HFF-Myc (cell line): ENCODE data around the gene CDK4.

Source experiments
- DNase-seq: peaks from one replicate; pipeline ENCODE4 v3.0.0-alpha.2; 2011; ENCODE audit warnings: low read depth; ENCODE audit errors: extremely low read depth
- H3K4me3 ChIP-seq: replicated peaks from 2 replicates; pipeline ENCODE4 v1.5.1; 2011; ENCODE audit warnings: low read depth, mild to moderate bottlenecking, control low read depth, low read length
- TF ChIP-seq, protein P1 (sequence below): IDR thresholded peaks from 2 replicates; pipeline ENCODE4 v1.5.1; 2012; ENCODE audit warnings: mild to moderate bottlenecking, low read depth, low read length, control low read depth; ENCODE audit errors: missing control alignments

CDK4 gene

DNA sequence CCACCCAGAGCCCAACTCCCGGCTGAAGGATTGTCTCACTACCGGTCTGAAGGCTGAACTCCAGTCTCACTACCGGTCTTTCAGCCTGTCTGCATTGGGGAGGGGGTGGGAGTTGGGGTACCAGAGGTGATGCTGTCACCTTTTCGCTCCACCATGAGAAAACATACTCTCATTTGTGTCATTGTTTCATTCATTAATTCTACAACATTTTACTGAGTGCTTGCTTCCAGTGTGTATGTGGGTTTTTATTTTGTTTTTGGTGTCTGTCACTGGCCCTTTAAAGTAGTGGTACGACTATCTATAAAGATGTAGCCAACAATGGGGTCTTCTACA lies 524 bp upstream of the CDK4 start:
- DNase-seq: no peak
- TF ChIP-seq, protein P1, sequence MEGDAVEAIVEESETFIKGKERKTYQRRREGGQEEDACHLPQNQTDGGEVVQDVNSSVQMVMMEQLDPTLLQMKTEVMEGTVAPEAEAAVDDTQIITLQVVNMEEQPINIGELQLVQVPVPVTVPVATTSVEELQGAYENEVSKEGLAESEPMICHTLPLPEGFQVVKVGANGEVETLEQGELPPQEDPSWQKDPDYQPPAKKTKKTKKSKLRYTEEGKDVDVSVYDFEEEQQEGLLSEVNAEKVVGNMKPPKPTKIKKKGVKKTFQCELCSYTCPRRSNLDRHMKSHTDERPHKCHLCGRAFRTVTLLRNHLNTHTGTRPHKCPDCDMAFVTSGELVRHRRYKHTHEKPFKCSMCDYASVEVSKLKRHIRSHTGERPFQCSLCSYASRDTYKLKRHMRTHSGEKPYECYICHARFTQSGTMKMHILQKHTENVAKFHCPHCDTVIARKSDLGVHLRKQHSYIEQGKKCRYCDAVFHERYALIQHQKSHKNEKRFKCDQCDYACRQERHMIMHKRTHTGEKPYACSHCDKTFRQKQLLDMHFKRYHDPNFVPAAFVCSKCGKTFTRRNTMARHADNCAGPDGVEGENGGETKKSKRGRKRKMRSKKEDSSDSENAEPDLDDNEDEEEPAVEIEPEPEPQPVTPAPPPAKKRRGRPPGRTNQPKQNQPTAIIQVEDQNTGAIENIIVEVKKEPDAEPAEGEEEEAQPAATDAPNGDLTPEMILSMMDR: no peak
- peak overlapping the region; percentile 17 for H3K4me3 ChIP-seq

GRCh38 chr12:57751432-57751787 lies 700 bp downstream of the CDK4 start:
- DNase-seq: no peak
- peak overlapping the region; percentile 82 for H3K4me3 ChIP-seq
- TF ChIP-seq, protein P1: no peak

DNA sequence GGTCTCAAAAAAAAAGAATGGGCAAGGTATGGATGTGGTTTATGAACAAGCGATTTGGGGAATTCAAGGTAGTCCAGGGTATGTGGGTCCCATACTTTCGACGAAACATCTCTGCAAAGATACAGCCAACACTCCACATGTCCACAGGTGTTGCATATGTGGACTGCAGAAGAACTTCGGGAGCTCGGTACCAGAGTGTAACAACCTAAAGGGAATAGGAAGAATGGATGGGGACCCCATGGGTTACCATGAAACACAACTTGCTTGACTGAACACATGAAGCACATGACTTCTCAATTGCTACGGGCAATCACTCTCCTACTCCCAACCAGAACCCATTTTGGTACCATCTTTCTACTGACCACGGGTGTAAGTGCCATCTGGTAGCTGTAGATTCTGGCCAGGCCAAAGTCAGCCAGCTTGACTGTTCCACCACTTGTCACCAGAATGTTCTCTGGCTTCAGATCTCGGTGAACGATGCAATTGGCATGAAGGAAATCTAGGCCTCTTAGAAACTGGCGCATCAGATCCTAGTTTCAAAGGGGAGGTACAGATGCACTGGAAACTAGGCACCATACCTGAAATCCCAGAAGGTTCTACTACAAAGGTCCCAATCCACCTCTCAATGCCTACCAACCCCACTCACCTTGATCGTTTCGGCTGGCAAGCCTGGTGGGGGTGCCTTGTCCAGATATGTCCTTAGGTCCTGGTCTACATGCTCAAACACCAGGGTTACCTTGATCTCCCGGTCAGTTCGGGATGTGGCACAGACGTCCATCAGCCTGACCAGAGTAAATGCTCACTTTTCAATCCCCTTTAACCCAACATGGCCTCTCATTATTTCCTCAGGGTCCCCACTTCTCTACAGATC lies 1.3 kb downstream of the CDK4 start:
- no peak for DNase-seq
- H3K4me3 ChIP-seq: peak overlapping the region; percentile 82
- TF ChIP-seq, protein P1: no peak

DNA sequence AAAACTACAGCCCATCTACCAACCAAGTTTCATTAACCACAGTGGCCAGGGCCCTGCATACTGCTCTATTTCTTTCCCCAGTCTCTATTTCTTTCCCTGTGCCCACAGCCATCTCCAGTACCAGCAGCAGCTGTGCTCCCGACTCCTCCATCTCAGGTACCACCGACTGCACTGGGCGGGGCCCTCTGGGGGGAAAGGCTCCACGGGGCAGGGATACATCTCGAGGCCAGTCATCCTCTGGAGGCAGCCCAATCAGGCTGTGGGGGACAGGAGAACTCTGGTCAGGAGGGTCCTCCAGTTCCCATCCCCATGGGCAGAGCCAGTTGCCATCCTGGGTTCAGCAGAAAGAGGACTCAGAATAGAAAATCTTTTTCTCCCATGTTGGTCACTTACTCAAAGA lies 3.0 kb downstream of the CDK4 start:
- no peak overlapping the region for H3K4me3 ChIP-seq
- TF ChIP-seq, protein P1: no peak
- DNase-seq: no peak

GRCh38 chr12:57746025-57746424 lies 6.1 kb downstream of the CDK4 start:
- TF ChIP-seq, protein P1: no peak
- H3K4me3 ChIP-seq: 0 out of 2 replicates have a peak overlapping the region, but pooled peaks have one; percentile 59
- no peak for DNase-seq

- TF ChIP-seq, protein P1: no peak
- DNase-seq: no peak
- peak overlapping the region; percentile 59 for H3K4me3 ChIP-seq
Observed at GRCh38 chr12:57745485-57745881, 6.6 kb downstream of the CDK4 start.

DNA sequence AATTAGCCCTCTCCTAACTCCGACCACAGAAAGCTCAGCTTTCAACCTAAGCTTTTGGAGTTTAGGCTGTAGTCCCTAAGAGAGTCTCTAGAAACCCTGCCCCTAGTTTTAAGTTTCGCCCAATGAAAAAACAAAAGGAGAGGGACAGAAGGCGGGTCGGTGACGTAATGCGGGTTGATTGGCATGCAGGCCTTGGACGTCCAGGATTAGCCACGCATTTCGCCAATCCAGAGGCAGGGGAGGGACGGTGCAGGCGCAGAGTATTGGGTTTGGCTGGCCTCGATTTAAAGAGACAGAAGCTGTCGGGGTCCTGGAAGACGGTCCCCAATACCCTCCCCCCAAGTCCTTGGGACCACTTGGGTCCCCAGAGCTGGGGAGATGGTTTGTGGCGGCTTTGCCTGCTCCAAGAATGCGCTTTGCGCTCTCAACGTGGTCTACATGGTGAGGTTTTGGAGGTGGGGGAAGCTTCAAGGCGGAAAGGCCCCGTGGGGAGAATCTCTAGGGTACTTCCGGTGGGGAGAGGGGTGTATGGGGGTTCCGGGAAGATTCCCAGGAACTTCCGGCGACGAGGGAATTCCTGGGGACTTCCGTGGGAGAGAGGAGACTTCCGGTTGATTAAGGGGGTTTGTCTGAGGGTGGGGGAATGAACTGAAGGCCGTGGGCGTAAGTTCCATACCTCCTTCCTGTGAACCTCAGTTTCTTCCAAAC lies 7.2 kb downstream of the CDK4 start, which contains the start of gene TSPAN31:
TSS of gene TSPAN31 (plus strand) at position 263 of the 708 bp plus-strand sequence. CDS start at position 379, 116 bp downstream.
- peak within 1 kb of the TSS; percentile 59 for H3K4me3 ChIP-seq
- peak; percentile 94 for DNase-seq
- TF ChIP-seq, protein P1: no peak
